GM12878 (cell line): ENCODE results near the gene CFAP65. TPM values are rescaled to one million over a fixed set of nuclear protein-coding genes. Genes with fewer than 3 reads are reported as not detected.

Experiments
- ATAC-seq: fragments of 200-7000 bp; cut with Tn5 transposase; 3 replicates; pipeline ENCODE4 v1.9.1; 2020; ENCODE audit warnings: mild to moderate bottlenecking, moderate library complexity
- BruUV-seq: library from RNA; stranded (reverse); fragments of 400-500 nt; replicated peaks from 2 replicates; lab custom pipeline; 2021; lab: Mats Ljungman, UMichigan
- CTCF ChIA-PET: fragments of 300-600 bp; sonication (Branson Sonifier 250); formaldehyde crosslinking; extraction: SDS; loops from one replicate; lab custom pipeline; 2021; ENCODE audit warnings: inconsistent platforms; lab: Yijun Ruan, JAX
- POLR2A ChIA-PET: fragments of 350-600 bp; formaldehyde crosslinking; extraction: SDS; loops from one replicate; lab custom pipeline; 2021; ENCODE audit warnings: inconsistent platforms; lab: Charles Lee
- RAD21 ChIA-PET: fragments of 300-600 bp; sonication (Branson Sonifier 250); formaldehyde crosslinking; loops from one replicate; lab custom pipeline; 2023; ENCODE audit warnings: antibody characterized with exemption; ENCODE audit not compliant: unreplicated experiment; lab: Charles Lee
- SMC1A ChIA-PET: fragments of 300-600 bp; sonication (Branson Sonifier 250); formaldehyde crosslinking; loops from one replicate; lab custom pipeline; 2023; ENCODE audit not compliant: unreplicated experiment, uncharacterized antibody; lab: Charles Lee
- DNase-seq: peaks from one replicate; pipeline ENCODE4 v3.0.0-alpha.2; 2011; ENCODE audit warnings: low read depth, low spot score
- FAIRE-seq: peaks from 3 replicates; lab custom pipeline; 2011; peaks lifted over from hg19 to GRCh38; lab: Jason Lieb, UNC
- H2AFZ ChIP-seq: 2 replicates; pipeline ENCODE4 v1.6.0; 2011; ENCODE audit warnings: low read depth, low read length, control low read depth; ENCODE audit not compliant: control insufficient read depth
- H3K27ac ChIP-seq: 2 replicates; pipeline ENCODE4 v1.5.1; 2011; ENCODE audit warnings: control low read depth; ENCODE audit not compliant: control insufficient read depth, insufficient read depth
- H3K27me3 ChIP-seq, 2 experiments: replicated peaks in 1 of 2; 2 replicates each; pipeline versions ENCODE4 v1.6.0 to v1.6.1; 2011; ENCODE audit warnings: low read length in 1 of 2; ENCODE audit not compliant: control insufficient read depth in 2 of 2, insufficient read depth in 2 of 2
- H3K36me3 ChIP-seq, 2 experiments: 2 replicates each; pipeline ENCODE4 v1.5.1; 2011; ENCODE audit warnings: low read length in 1 of 2; ENCODE audit not compliant: control insufficient read depth in 2 of 2, insufficient read depth in 2 of 2
- H3K4me1 ChIP-seq: 2 replicates; pipeline ENCODE4 v1.6.1; 2011; ENCODE audit warnings: mild to moderate bottlenecking, low read length, moderate library complexity, mixed read lengths; ENCODE audit not compliant: control insufficient read depth, insufficient read depth
- H3K4me2 ChIP-seq: 2 replicates; pipeline ENCODE4 v1.6.0; 2011; ENCODE audit warnings: control low read depth; ENCODE audit not compliant: control insufficient read depth, insufficient read depth
- H3K4me3 ChIP-seq: fragments of 200-600 bp; sonication (generic); 2 replicates; pipeline ENCODE4 v1.5.1; 2016
- H3K79me2 ChIP-seq: 2 replicates; pipeline ENCODE4 v1.6.0; 2011; ENCODE audit warnings: low read length; ENCODE audit not compliant: control insufficient read depth, insufficient read depth
- H3K9ac ChIP-seq: 2 replicates; pipeline ENCODE4 v1.8.0; 2011; ENCODE audit warnings: low read length, control low read depth, mixed read lengths; ENCODE audit not compliant: control insufficient read depth, insufficient read depth
- H3K9me3 ChIP-seq: replicated peaks from 3 replicates; pipeline ENCODE4 v1.5.1; 2011; ENCODE audit warnings: mild to moderate bottlenecking, low read length; ENCODE audit not compliant: control insufficient read depth, insufficient read depth
- H4K20me1 ChIP-seq: 2 replicates; pipeline ENCODE4 v1.6.0; 2011; ENCODE audit not compliant: control insufficient read depth, insufficient read depth
- ASH2L ChIP-seq: fragments of 300-600, 200-600 bp; sonication (generic); IDR thresholded peaks from 2 replicates; pipeline ENCODE4 v1.6.1; 2017; ENCODE audit warnings: low read depth, mild to moderate bottlenecking, borderline replicate concordance
- CEBPZ ChIP-seq: fragments of 150-350 bp; IDR thresholded peaks from 2 replicates; pipeline ENCODE4 v1.6.1; 2016; ENCODE audit warnings: low read depth, low read length
- ESRRA ChIP-seq: IDR thresholded peaks from 2 replicates; pipeline ENCODE4 v1.6.1; 2012; ENCODE audit warnings: mild to moderate bottlenecking, low read length, improper control_type of control experiment
- GATAD2B ChIP-seq: fragments of 450-650 bp; conservative IDR thresholded peaks from 2 replicates; pipeline ENCODE4 v1.6.1; 2017; ENCODE audit warnings: low read depth, mild to moderate bottlenecking, moderate library complexity
- HDAC2 ChIP-seq: fragments of 200-600 bp; sonication (generic); IDR thresholded peaks from 2 replicates; pipeline ENCODE4 v1.6.1; 2017
- IKZF1 ChIP-seq: fragments of 450-650 bp; conservative IDR thresholded peaks from 2 replicates; pipeline ENCODE4 v1.6.1; 2017; ENCODE audit warnings: antibody characterized with exemption, mild to moderate bottlenecking
- LARP7 ChIP-seq: fragments of 450-650 bp; IDR thresholded peaks from 2 replicates; pipeline ENCODE4 v1.6.1; 2017; ENCODE audit warnings: mild to moderate bottlenecking
- NR2C1 ChIP-seq: fragments of 450-650 bp; IDR thresholded peaks from 2 replicates; pipeline ENCODE4 v1.6.1; 2017; ENCODE audit warnings: antibody characterized with exemption, mild to moderate bottlenecking, moderate library complexity
- POLR2A ChIP-seq: IDR thresholded peaks from 2 replicates; pipeline ENCODE4 v1.6.1; 2011; ENCODE audit warnings: low read depth, mild to moderate bottlenecking, low read length
- POU2F2 ChIP-seq: IDR thresholded peaks from 3 replicates; pipeline ENCODE4 v1.6.1; 2011; ENCODE audit warnings: low read depth, mild to moderate bottlenecking, low read length, borderline replicate concordance
- ZBTB11 ChIP-seq: fragments of 450-650 bp; formaldehyde crosslinking; IDR thresholded peaks from 2 replicates; pipeline ENCODE4 v1.5.0; 2022; ENCODE audit warnings: mild to moderate bottlenecking, missing genetic modification characterization
- ZBTB4 ChIP-seq: fragments of 450-650 bp; formaldehyde crosslinking; IDR thresholded peaks from 2 replicates; pipeline ENCODE4 v1.4.0; 2022; ENCODE audit warnings: mild to moderate bottlenecking, moderate library complexity
- ZSCAN29 ChIP-seq: fragments of 450-650 bp; IDR thresholded peaks from 2 replicates; pipeline ENCODE4 v1.6.1; 2017; ENCODE audit warnings: mild to moderate bottlenecking, moderate library complexity
- WGBS: methylation state at CpG from one replicate; pipeline ENCODE4 v1.1.6; 2016; ENCODE audit warnings: low lambda C conversion rate; ENCODE audit not compliant: insufficient replicate concordance, insufficient coverage; ENCODE audit errors: missing lambda C conversion rate; 5-methylcytosine and 5-hydroxymethylcytosine counted together
- in situ Hi-C: fragments of 300-500 bp; cut with MboI; formaldehyde crosslinking; loops from 9 replicates; pipeline ENCODE4 v1.14.3; 2018; ENCODE audit warnings: mixed read lengths
- intact Hi-C: fragments of 100-400 bp; cut with micrococcal nuclease; formaldehyde crosslinking; loops from one replicate; pipeline ENCODE4 v1.14.2; 2022; ENCODE audit not compliant: unreplicated experiment
- polyA plus RNA-seq, 11 experiments: library from polyadenylated mRNA; depleted of rRNA in 4 of 11; unstranded in 6 of 11; stranded (reverse) in 5 of 11; fragments of >200 nt; fragmentation: Nextera tagmentation in 4 of 11; fragmentation: Illumina TruSeq in 1 of 11; extraction: Ambion mirVana in 4 of 11; extraction: Trizol in 1 of 11; gene quantifications; 1 replicate in 1 of 11; 2 replicates in 10 of 11; pipeline versions ENCODE4 v1.2.1 to v1.2.3, GENCODE V29; 2011 to 2016; ENCODE audit warnings: inconsistent platforms in 2 of 11, missing spikeins in 2 of 11, low read depth in 1 of 11
- total RNA-seq, 4 experiments: library from RNA; depleted of rRNA in 3 of 4; stranded (reverse); fragments of >200 nt in 3 of 4; fragmentation: Illumina TruSeq in 1 of 4; extraction: Trizol in 1 of 4; gene quantifications; 2 replicates each; pipeline versions ENCODE4 v1.2.1 to v1.2.3, GENCODE V29; 2013 to 2021

The CFAP65 gene
- total and polyA plus RNA-seq, 10 of the 15 experiments (the other 5 are each of a cell fraction or from before 2014, with no cell fraction given) = not detected

- TF ChIP-seq HDAC2 (no peak), LARP7 (no peak), ESRRA (no peak), POU2F2 (no peak), GATAD2B (no peak), IKZF1 (no peak), POLR2A (no peak)
These were observed 2.7 kb downstream of the CFAP65 start (continued) for GRCh38 chr2:219038600-219038999.

GRCh38 chr2:219037783-219038499, 3.4 kb downstream of the CFAP65 start:
- Histone ChIP-seq H3K27ac (no peak overlapping the region), H2AFZ (no peak overlapping the region), H3K27me3 (peaks cover 0 to 13% of the 10 kb centered on the region in 2 experiments; a peak in 3 of 4 replicates), H3K9me3 (no peaks in the 10 kb centered on the region), H3K4me3 (no peak overlapping the region), H3K4me2 (no peak overlapping the region), H3K4me1 (no peaks in the 10 kb centered on the region), H3K9ac (no peak overlapping the region), H3K79me2 (no peaks in the 10 kb centered on the region), H4K20me1 (no peaks in the 10 kb centered on the region), H3K36me3 (no peaks in the 10 kb centered on the region)
- no peak for ATAC-seq
- SMC1A ChIA-PET = no interaction called here
- WGBS = under 1% methylated on average over 8 of the region's 8 CpGs
- no peak for FAIRE-seq
- POLR2A ChIA-PET = no interaction called here
- RAD21 ChIA-PET = no interaction called here
- DNase-seq = no peak
- CTCF ChIA-PET = interaction anchor here (0.6 to 1.5 kb wide), 4 partner anchors 8 to 330 kb away, joined by 3 to 4 read pairs (median 4); no protein-coding TSS in a partner anchor
- intact Hi-C loops = no loop called here
- in situ Hi-C loops = no loop called here
- BruUV-seq = no TSS peak
- TF ChIP-seq CEBPZ (no peak), ZSCAN29 (no peak), ZBTB4 (no peak), NR2C1 (no peak), ASH2L (no peak), ZBTB11 (no peak)
